HCT116 (cell line): ENCODE data around the gene FERMT1. TPM values are rescaled to one million over a fixed set of nuclear protein-coding genes. Genes with fewer than 3 reads are reported as not detected.
A peak's percentile ranks its signal among the peaks of the same experiment; 100 is the strongest.

Experiments
- ATAC-seq: fragments of 200-7000 bp; cut with Tn5 transposase; 2 replicates; pipeline ENCODE4 v1.9.1; 2020; ENCODE audit warnings: mild to moderate bottlenecking, moderate library complexity
- BruUV-seq: library from RNA; stranded (reverse); fragments of 400-500 nt; replicated peaks from 2 replicates; lab custom pipeline; 2021; lab: Mats Ljungman, UMichigan
- CTCF ChIA-PET: fragments of 300-600 bp; sonication (Branson Sonifier 250); formaldehyde crosslinking; loops from one replicate; lab custom pipeline; 2021; ENCODE audit warnings: antibody characterized with exemption; lab: Charles Lee
- POLR2A ChIA-PET: fragments of 300-600, 350-600 bp; sonication (Branson Sonifier 250); formaldehyde crosslinking; loops from one replicate; lab custom pipeline; 2021; ENCODE audit warnings: antibody characterized with exemption; lab: Charles Lee
- RAD21 ChIA-PET, 2 experiments: fragments of 300-600 bp; sonication (Branson Sonifier 250); formaldehyde crosslinking; loops; one replicate each; lab custom pipeline; 2023; ENCODE audit warnings: low total read pairs in 2 of 2; ENCODE audit not compliant: uncharacterized antibody in 2 of 2, unreplicated experiment in 2 of 2, low non-redundant PET in 1 of 2; lab: Charles Lee
- DNase-seq: peaks from one replicate; pipeline ENCODE4 v3.0.0-alpha.2; 2010; ENCODE audit warnings: low read depth, low spot score
- H2AFZ ChIP-seq: fragments of 200-600 bp; shearing (Covaris generic), sonication (generic); 2 replicates; pipeline ENCODE4 v1.6.1; 2017; ENCODE audit warnings: low read depth, mixed run types, mixed read lengths, antibody characterized with exemption, low read length; ENCODE audit not compliant: poor library complexity, severe bottlenecking
- H3K27ac ChIP-seq: 2 replicates; pipeline ENCODE4 v1.5.1; 2012; ENCODE audit warnings: low read depth, low read length
- H3K27me3 ChIP-seq: fragments of 200-600 bp; sonication (generic); 2 replicates; pipeline ENCODE4 v1.6.1; 2016; ENCODE audit warnings: mixed run types, low read length, mixed read lengths; ENCODE audit not compliant: insufficient read depth
- H3K36me3 ChIP-seq, 2 experiments: fragments of 200-500 bp in 1 of 2; fragments of 200-600 bp in 1 of 2; sonication (Bioruptor generic) in 1 of 2; sonication (generic) in 1 of 2; 2 replicates each; pipeline versions ENCODE4 v1.5.1 to v1.6.1; 2014 to 2016; ENCODE audit warnings: low read length in 2 of 2, inconsistent platforms in 1 of 2, mixed read lengths in 1 of 2, mixed run types in 1 of 2; ENCODE audit not compliant: insufficient read depth in 2 of 2, control insufficient read depth in 1 of 2
- H3K4me1 ChIP-seq, 2 experiments: fragments of 200-600 bp in 1 of 2; sonication (generic) in 1 of 2; 2 replicates each; pipeline versions ENCODE4 v1.5.1 to v1.6.1; 2012 to 2017; ENCODE audit warnings: low read length in 2 of 2, inconsistent platforms in 1 of 2, mild to moderate bottlenecking in 1 of 2, mixed read lengths in 1 of 2, mixed run types in 1 of 2, moderate library complexity in 1 of 2; ENCODE audit not compliant: insufficient read depth in 2 of 2, control insufficient read depth in 1 of 2
- H3K4me2 ChIP-seq: fragments of 200-600 bp; sonication (generic); 2 replicates; pipeline ENCODE4 v1.6.1; 2017; ENCODE audit warnings: mixed run types, low read length, mixed read lengths
- H3K4me3 ChIP-seq, 2 experiments: fragments of 200-600 bp in 1 of 2; sonication (generic) in 1 of 2; replicated peaks in 1 of 2; 2 replicates each; pipeline ENCODE4 v1.5.1; 2011 to 2016; ENCODE audit warnings: low read length in 2 of 2, control low read depth in 1 of 2, low read depth in 1 of 2, mild to moderate bottlenecking in 1 of 2, mixed read lengths in 1 of 2, mixed run types in 1 of 2
- H3K79me2 ChIP-seq: fragments of 200-600 bp; sonication (generic); 2 replicates; pipeline ENCODE4 v1.6.1; 2017; ENCODE audit warnings: mild to moderate bottlenecking, mixed run types, low read length, moderate library complexity, mixed read lengths; ENCODE audit not compliant: insufficient read depth
- H3K9ac ChIP-seq: fragments of 200-600 bp; sonication (generic); 2 replicates; pipeline ENCODE4 v1.6.1; 2016; ENCODE audit warnings: low read length, mixed read lengths
- H3K9me2 ChIP-seq: fragments of 200-600 bp; sonication (generic), shearing (Covaris generic); 2 replicates; pipeline ENCODE4 v1.6.1; 2017; ENCODE audit warnings: mixed run types, mild to moderate bottlenecking, moderate library complexity; ENCODE audit not compliant: insufficient read depth
- H3K9me3 ChIP-seq, 2 experiments: fragments of 200-500 bp in 1 of 2; fragments of 200-600 bp in 1 of 2; sonication (Bioruptor generic) in 1 of 2; sonication (generic) in 1 of 2; 2 replicates each; pipeline ENCODE4 v1.6.1; 2014 to 2017; ENCODE audit warnings: low read length in 2 of 2, mixed read lengths in 2 of 2, inconsistent platforms in 1 of 2, low read depth in 1 of 2, mild to moderate bottlenecking in 1 of 2, mixed run types in 1 of 2, moderate library complexity in 1 of 2; ENCODE audit not compliant: control insufficient read depth in 1 of 2, insufficient read depth in 1 of 2
- H4K20me1 ChIP-seq: fragments of 200-600 bp; sonication (generic), shearing (Covaris generic); 2 replicates; pipeline ENCODE4 v1.6.1; 2017; ENCODE audit warnings: mixed run types, mild to moderate bottlenecking, moderate library complexity; ENCODE audit not compliant: insufficient read depth
- ELF1 ChIP-seq: IDR thresholded peaks from 2 replicates; pipeline ENCODE4 v1.6.1; 2012; ENCODE audit warnings: low read depth, borderline replicate concordance
- EZH2phosphoT487 ChIP-seq: fragments of 200-600 bp; IDR thresholded peaks from 2 replicates; pipeline ENCODE4 v1.6.1; 2018; ENCODE audit warnings: antibody characterized with exemption, borderline replicate concordance
- JUND ChIP-seq: IDR thresholded peaks from 2 replicates; pipeline ENCODE4 v1.6.1; 2012
- POLR2A ChIP-seq: IDR thresholded peaks from 2 replicates; pipeline ENCODE4 v1.7.0; 2011; ENCODE audit warnings: borderline replicate concordance; ENCODE audit not compliant: insufficient read depth, insufficient read length; ENCODE audit errors: extremely low read depth
- POLR2AphosphoS5 ChIP-seq: IDR thresholded peaks from 2 replicates; pipeline ENCODE4 v1.6.1; 2011; ENCODE audit warnings: mild to moderate bottlenecking, low read depth, low read length, moderate library complexity
- RAD21 ChIP-seq: IDR thresholded peaks from 2 replicates; pipeline ENCODE4 v1.6.1; 2012; ENCODE audit warnings: low read depth, mild to moderate bottlenecking
- SP1 ChIP-seq: IDR thresholded peaks from 2 replicates; pipeline ENCODE4 v1.6.1; 2012; ENCODE audit warnings: low read depth
- SRF ChIP-seq: IDR thresholded peaks from 2 replicates; pipeline ENCODE4 v1.6.1; 2012; ENCODE audit warnings: low read depth
- ZNF274 ChIP-seq: fragments of 200-500 bp; sonication (Bioruptor generic); IDR thresholded peaks from 2 replicates; pipeline ENCODE4 v1.6.1; 2014; ENCODE audit warnings: mild to moderate bottlenecking, low read depth, low read length, inconsistent platforms
- intact Hi-C: fragments of 100-400 bp; cut with micrococcal nuclease; formaldehyde crosslinking; loops from 2 replicates; pipeline ENCODE4 v1.10.0; 2022
- total RNA-seq: library from RNA; stranded (reverse); gene quantifications from one replicate; pipeline ENCODE4 v1.2.1, GENCODE V29; 2021; ENCODE audit not compliant: unreplicated experiment
- TF ChIP-seq, protein P1 (sequence below), 3 experiments: fragments of 200-600 bp in 1 of 3; sonication (generic) in 1 of 3; IDR thresholded peaks in 2 of 3; conservative IDR thresholded peaks in 1 of 3; 2 replicates each; pipeline ENCODE4 v1.5.1; 2012 to 2017; ENCODE audit warnings: low read depth in 2 of 3, low read length in 2 of 3, antibody characterized with exemption in 1 of 3, borderline replicate concordance in 1 of 3, control low read depth in 1 of 3, mild to moderate bottlenecking in 1 of 3, mixed read lengths in 1 of 3, mixed run types in 1 of 3, moderate library complexity in 1 of 3; ENCODE audit not compliant: insufficient read depth in 1 of 3
- TF ChIP-seq, protein P2 (sequence below): IDR thresholded peaks from 2 replicates; pipeline ENCODE4 v1.6.1; 2011; ENCODE audit warnings: mild to moderate bottlenecking, low read length, moderate library complexity; ENCODE audit not compliant: insufficient replicate concordance; ENCODE audit errors: extremely low read depth

FERMT1 gene
- total RNA-seq, 1 experiment from 2014 or later = 34.9 TPM

DNA sequence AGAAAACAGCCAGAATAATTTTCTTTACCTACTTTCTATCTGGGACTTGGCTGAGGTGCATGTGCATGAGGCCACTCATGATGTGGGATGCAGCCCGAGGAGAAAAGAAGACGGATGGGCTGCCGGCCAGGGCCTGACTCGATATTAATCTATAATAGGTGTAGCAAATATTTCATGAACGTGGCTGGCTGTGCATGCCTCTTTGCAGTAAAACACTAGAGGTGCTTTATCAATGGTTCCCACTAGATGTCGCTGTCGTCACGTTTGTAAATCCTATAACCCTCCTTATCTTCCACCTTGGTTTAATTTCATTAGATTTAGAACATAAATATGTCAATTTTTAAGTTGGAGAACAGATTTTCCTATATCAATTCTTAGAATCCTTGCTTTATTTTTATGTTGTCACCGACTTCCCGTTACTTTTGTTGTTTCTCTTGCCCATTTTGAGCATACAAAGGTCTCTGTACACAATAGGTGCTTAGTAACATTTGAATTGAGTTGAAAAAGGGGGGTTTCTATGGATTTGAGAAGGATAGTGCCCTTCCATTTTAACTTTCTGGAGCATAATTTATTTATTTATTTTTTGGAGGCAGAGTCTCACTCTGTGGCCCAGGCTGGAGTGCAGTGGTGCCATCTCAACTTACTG, 19.6 kb upstream of the FERMT1 start:
- Histone ChIP-seq H4K20me1 (no peaks in the 10 kb centered on the region), H3K9ac (no peak overlapping the region), H3K4me2 (peak overlapping the region; percentile 17), H3K4me1 (peaks cover 0 to 4% of the 10 kb centered on the region in 2 experiments; a peak in 1 of 4 replicates)
- DNase-seq (peak; percentile 60), ATAC-seq (peak; percentile 87)
- ChIA-PET RAD21 (no interaction called here), POLR2A (no interaction called here)
- TF ChIP-seq, protein P1, sequence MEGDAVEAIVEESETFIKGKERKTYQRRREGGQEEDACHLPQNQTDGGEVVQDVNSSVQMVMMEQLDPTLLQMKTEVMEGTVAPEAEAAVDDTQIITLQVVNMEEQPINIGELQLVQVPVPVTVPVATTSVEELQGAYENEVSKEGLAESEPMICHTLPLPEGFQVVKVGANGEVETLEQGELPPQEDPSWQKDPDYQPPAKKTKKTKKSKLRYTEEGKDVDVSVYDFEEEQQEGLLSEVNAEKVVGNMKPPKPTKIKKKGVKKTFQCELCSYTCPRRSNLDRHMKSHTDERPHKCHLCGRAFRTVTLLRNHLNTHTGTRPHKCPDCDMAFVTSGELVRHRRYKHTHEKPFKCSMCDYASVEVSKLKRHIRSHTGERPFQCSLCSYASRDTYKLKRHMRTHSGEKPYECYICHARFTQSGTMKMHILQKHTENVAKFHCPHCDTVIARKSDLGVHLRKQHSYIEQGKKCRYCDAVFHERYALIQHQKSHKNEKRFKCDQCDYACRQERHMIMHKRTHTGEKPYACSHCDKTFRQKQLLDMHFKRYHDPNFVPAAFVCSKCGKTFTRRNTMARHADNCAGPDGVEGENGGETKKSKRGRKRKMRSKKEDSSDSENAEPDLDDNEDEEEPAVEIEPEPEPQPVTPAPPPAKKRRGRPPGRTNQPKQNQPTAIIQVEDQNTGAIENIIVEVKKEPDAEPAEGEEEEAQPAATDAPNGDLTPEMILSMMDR (IDR thresholded peaks at IDR 0.05 in 2 of 3, conservative IDR thresholded peaks at IDR 0.05 in 1 of 3; ENCODE audit: borderline replicate concordance in 1 of 3, insufficient read depth in 1 of 3, low read depth in 2 of 3, low read length in 2 of 3) = peak; percentile 44 to 88 (median 75); a peak in 5 of 6 replicates
- peak; percentile 74 for TF ChIP-seq RAD21
- no peak for TF ChIP-seq ZNF274
- TF ChIP-seq, all 23 proteins: peak for 2
- peaks cover 4% of the 10 kb centered on the region; the same call in 1 of the 2 replicates for H3K27me3 ChIP-seq
- BruUV-seq = no TSS peak
- no peak overlapping the region for H3K4me3 ChIP-seq
- H2AFZ ChIP-seq = peak overlapping the region; percentile 68
- no peaks in the 10 kb centered on the region for H3K9me3 ChIP-seq
- H3K79me2 ChIP-seq = no peaks in the 10 kb centered on the region
- H3K36me3 ChIP-seq = no peaks in the 10 kb centered on the region
- CTCF ChIA-PET = interaction anchor here (1.3 kb wide), 1 partner anchor 15 kb away, joined by 5 read pairs; no protein-coding TSS in a partner anchor
- no peak overlapping the region for H3K27ac ChIP-seq
- H3K9me2 ChIP-seq = no peaks in the 10 kb centered on the region
- intact Hi-C loops = loop anchor here (10.0 kb wide), 1 partner anchor 622 kb away; the partner anchor contains the start of gene BMP2

DNA sequence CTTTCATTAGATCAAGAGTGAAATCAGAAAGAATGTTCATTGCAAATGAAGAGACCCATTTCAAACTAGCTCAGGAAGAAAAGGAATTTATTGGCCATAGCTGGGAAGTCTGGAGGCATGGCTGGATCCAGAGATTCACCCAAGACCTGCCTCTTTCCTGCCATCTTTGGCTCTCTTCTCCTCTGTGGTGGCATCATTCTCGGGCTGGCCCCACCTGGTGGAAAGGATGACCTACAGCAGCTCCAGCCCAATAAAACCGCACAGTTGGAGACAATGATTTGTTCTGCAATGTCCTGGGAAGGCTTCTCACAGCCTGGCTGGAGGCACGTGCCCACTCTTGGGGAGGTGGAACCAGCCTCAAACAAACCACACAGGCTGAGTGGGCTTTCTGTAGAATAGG, 18.1 kb upstream of the FERMT1 start:
- intact Hi-C loops = loop anchor here (10.0 kb wide), 1 partner anchor 624 kb away; the partner anchor contains the start of gene BMP2
- RAD21 ChIA-PET = no interaction called here
- CTCF ChIA-PET = interaction anchor here (0.7 to 1.5 kb wide), 4 partner anchors 14 to 612 kb away, joined by 3 to 5 read pairs (median 3); no protein-coding TSS in a partner anchor
- H3K4me3 ChIP-seq = no peak overlapping the region
- no peaks in the 10 kb centered on the region for H3K9me2 ChIP-seq
- peak overlapping the region; percentile 76 for H2AFZ ChIP-seq
- BruUV-seq = no TSS peak
- no peak for DNase-seq
- no peaks in the 10 kb centered on the region for H4K20me1 ChIP-seq
- peak; percentile 87 for ATAC-seq
- no peaks in the 10 kb centered on the region for H3K9me3 ChIP-seq
- POLR2A ChIA-PET = no interaction called here
- H3K4me1 ChIP-seq = peaks cover 0 to 4% of the 10 kb centered on the region in 2 experiments; a peak in 1 of 4 replicates
- H3K36me3 ChIP-seq = no peaks in the 10 kb centered on the region
- H3K79me2 ChIP-seq = no peaks in the 10 kb centered on the region
- H3K9ac ChIP-seq = no peak overlapping the region
- H3K4me2 ChIP-seq = no peak overlapping the region
- H3K27ac ChIP-seq = no peak overlapping the region
- peaks cover 9% of the 10 kb centered on the region; the same call in 1 of the 2 replicates for H3K27me3 ChIP-seq
- TF ChIP-seq POLR2A (no peak), SP1 (no peak), EZH2phosphoT487 (no peak), POLR2AphosphoS5 (no peak), JUND (no peak), SRF (no peak), ELF1 (no peak), ZNF274 (no peak)
- TF ChIP-seq, protein P2, sequence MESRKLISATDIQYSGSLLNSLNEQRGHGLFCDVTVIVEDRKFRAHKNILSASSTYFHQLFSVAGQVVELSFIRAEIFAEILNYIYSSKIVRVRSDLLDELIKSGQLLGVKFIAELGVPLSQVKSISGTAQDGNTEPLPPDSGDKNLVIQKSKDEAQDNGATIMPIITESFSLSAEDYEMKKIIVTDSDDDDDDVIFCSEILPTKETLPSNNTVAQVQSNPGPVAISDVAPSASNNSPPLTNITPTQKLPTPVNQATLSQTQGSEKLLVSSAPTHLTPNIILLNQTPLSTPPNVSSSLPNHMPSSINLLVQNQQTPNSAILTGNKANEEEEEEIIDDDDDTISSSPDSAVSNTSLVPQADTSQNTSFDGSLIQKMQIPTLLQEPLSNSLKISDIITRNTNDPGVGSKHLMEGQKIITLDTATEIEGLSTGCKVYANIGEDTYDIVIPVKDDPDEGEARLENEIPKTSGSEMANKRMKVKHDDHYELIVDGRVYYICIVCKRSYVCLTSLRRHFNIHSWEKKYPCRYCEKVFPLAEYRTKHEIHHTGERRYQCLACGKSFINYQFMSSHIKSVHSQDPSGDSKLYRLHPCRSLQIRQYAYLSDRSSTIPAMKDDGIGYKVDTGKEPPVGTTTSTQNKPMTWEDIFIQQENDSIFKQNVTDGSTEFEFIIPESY = no peak
- TF ChIP-seq, protein P1 (IDR thresholded peaks at IDR 0.05 in 2 of 3, conservative IDR thresholded peaks at IDR 0.05 in 1 of 3; ENCODE audit: borderline replicate concordance in 1 of 3, insufficient read depth in 1 of 3, low read depth in 2 of 3, low read length in 2 of 3) = peak in 2 of 3 experiments; percentile 51 to 56; a peak in 4 of 6 replicates
